Upper lobe of left lung (tissue), 6 donors: Measurements from ENCODE around the gene ZNF835. TPM values are rescaled to one million over a fixed set of nuclear protein-coding genes. Genes with fewer than 3 reads are reported as not detected.
A peak's percentile ranks its signal among the peaks of the same experiment; 100 is the strongest.
"Not testable (repeated sequence)": the region's sequence is repeated elsewhere in the genome, so short reads cannot be mapped to it uniquely, and the experiment has no call there.

Source experiments
- ATAC-seq, 2 donors: fragments of 200-7000 bp; cut with Tn5 transposase; one replicate each; pipeline ENCODE4 v1.9.1; 2022; ENCODE audit warnings: mild to moderate bottlenecking in 2 of 2, moderate library complexity in 2 of 2; ENCODE audit not compliant: low FRiP score in 2 of 2
- DNase-seq, 2 donors: peaks; one replicate each; pipeline ENCODE4 v3.0.0-alpha.2; 2019 to 2020
- H3K27ac ChIP-seq, 4 donors: fragments of 200-600 bp; sonication (generic); one replicate each; pipeline ENCODE4 v1.5.1; 2016 to 2019
- H3K27me3 ChIP-seq, 4 donors: fragments of 200-600 bp; sonication (generic); one replicate each; pipeline ENCODE4 v1.5.1; 2017 to 2019
- H3K36me3 ChIP-seq, 4 donors: fragments of 200-600 bp; sonication (generic); one replicate each; pipeline ENCODE4 v1.5.1; 2016 to 2019
- H3K4me1 ChIP-seq, 4 donors: fragments of 200-600 bp; sonication (generic); one replicate each; pipeline ENCODE4 v1.5.1; 2018 to 2019
- H3K4me3 ChIP-seq, 4 donors: fragments of 200-600 bp; sonication (generic); one replicate each; pipeline ENCODE4 v1.5.1; 2017 to 2019; ENCODE audit warnings: mild to moderate bottlenecking in 2 of 4, moderate library complexity in 1 of 4
- H3K9me3 ChIP-seq, 4 donors: fragments of 200-600 bp; sonication (generic); one replicate each; pipeline ENCODE4 v1.5.1; 2018 to 2019
- CTCF ChIP-seq, 6 experiments: fragments of 450-650 bp in 4 of 6; fragments of 200-600 bp in 2 of 6; sonication (generic) in 2 of 6; IDR thresholded peaks; one replicate each; pipeline ENCODE4 v1.5.1; 2016 to 2019; ENCODE audit warnings: antibody characterized with exemption in 6 of 6
- EP300 ChIP-seq, 4 donors: sonication (generic); formaldehyde crosslinking; IDR thresholded peaks; one replicate each; pipeline ENCODE4 v1.5.1; 2017; ENCODE audit warnings: antibody characterized with exemption in 4 of 4, control low read depth in 2 of 4
- POLR2A ChIP-seq, 4 donors: fragments of 450-650 bp; IDR thresholded peaks; one replicate each; pipeline ENCODE4 v1.5.1; 2016 to 2017; ENCODE audit warnings: antibody characterized with exemption in 4 of 4, mild to moderate bottlenecking in 2 of 4
- POLR2AphosphoS5 ChIP-seq, 2 donors: sonication (generic); formaldehyde crosslinking; IDR thresholded peaks; one replicate each; pipeline ENCODE4 v1.5.1; 2017; ENCODE audit warnings: antibody characterized with exemption in 2 of 2
- WGBS, 2 donors: methylation state at CpG; one replicate each; pipeline ENCODE4 v1.1.5; 2017 to 2018; 5-methylcytosine and 5-hydroxymethylcytosine counted together
- total RNA-seq, 6 donors: library from RNA; depleted of rRNA in 4 of 6; stranded (reverse); fragments of >200 nt in 4 of 6; gene quantifications; one replicate each; pipeline versions ENCODE4 v1.1.0 to v1.2.1, GENCODE V29; 2016 to 2021
- donor health status: DM: no; HTN: no; CAD: no; lungs with moderate emphysema.
- donor health status: DM: no; HTN: yes; CAD: no; lungs with severe emphysema.

The ZNF835 gene
- total RNA-seq, 6 donors from 2014 or later = 0.78 to 4.1 (median 2.7) TPM; not detected in 1

- DNase-seq = no peak
- H3K36me3 ChIP-seq = no peaks in the 10 kb centered on the region
- TF ChIP-seq POLR2AphosphoS5 (IDR thresholded peaks at IDR 0.05) (no peak), POLR2A (IDR thresholded peaks at IDR 0.05) (no peak), EP300 (IDR thresholded peaks at IDR 0.05) (no peak), CTCF (IDR thresholded peaks at IDR 0.05) (no peak)
- 74 to 82% methylated on average over 7 to 8 of the region's 8 CpGs for WGBS, 2 donors
- H3K27ac ChIP-seq = no peak overlapping the region
- H3K4me1 ChIP-seq = no peaks in the 10 kb centered on the region
- H3K27me3 ChIP-seq = no peaks in the 10 kb centered on the region
- no peak for ATAC-seq
- peaks cover 0 to 6% (median 0%) of the 10 kb centered on the region in 4 donors for H3K9me3 ChIP-seq
- H3K4me3 ChIP-seq = no peak overlapping the region
These were observed 6.6 kb upstream of the ZNF835 start for GRCh38 chr19:56678205-56678604.

GRCh38 chr19:56672610-56673009, 1.1 kb upstream of the ZNF835 start:
- H3K4me3 ChIP-seq, H3K9me3 ChIP-seq, H3K36me3 ChIP-seq, H3K27me3 ChIP-seq, DNase-seq, ATAC-seq, H3K27ac ChIP-seq: not testable (repeated sequence)
- peaks cover 12 to 22% (median 18%) of the 10 kb centered on the region in 4 donors for H3K4me1 ChIP-seq
- 90 to 92% methylated on average over 2 of the region's 2 CpGs for WGBS, 2 donors

- peak; percentile 3 to 58 for ATAC-seq
- peak in 1 of 2 donors; percentile 57 for DNase-seq
- Histone ChIP-seq H3K36me3 (no peaks in the 10 kb centered on the region), H3K4me3 (peak overlapping the region; percentile 55 to 97 (median 74)), H3K27me3 (no peaks in the 10 kb centered on the region), H3K27ac (peak overlapping the region in 3 of 4 donors; percentile 6 to 68 (median 53)), H3K9me3 (no peaks in the 10 kb centered on the region), H3K4me1 (peaks cover 12 to 22% (median 18%) of the 10 kb centered on the region in 4 donors)
- WGBS, 2 donors = 20 to 34% methylated on average over 10 to 14 of the region's 35 CpGs
- TF ChIP-seq POLR2A (IDR thresholded peaks at IDR 0.05) (no peak), CTCF (IDR thresholded peaks at IDR 0.05) (no peak), EP300 (IDR thresholded peaks at IDR 0.05) (no peak), POLR2AphosphoS5 (IDR thresholded peaks at IDR 0.05) (no peak)
These were observed 470 bp downstream of the ZNF835 start for GRCh38 chr19:56670961-56671612.

GRCh38 chr19:56670401-56670960, 1.1 kb downstream of the ZNF835 start:
- peak in 1 of 2 donors; percentile 4 for ATAC-seq
- peaks cover 12 to 22% (median 18%) of the 10 kb centered on the region in 4 donors for H3K4me1 ChIP-seq
- H3K4me3 ChIP-seq = peak overlapping the region in 3 of 4 donors; percentile 55 to 77 (median 72)

More at GRCh38 chr19:56670401-56670960, 1.1 kb downstream of the ZNF835 start:
- TF ChIP-seq CTCF (IDR thresholded peaks at IDR 0.05) (no peak), POLR2AphosphoS5 (IDR thresholded peaks at IDR 0.05) (no peak), EP300 (IDR thresholded peaks at IDR 0.05) (no peak), POLR2A (IDR thresholded peaks at IDR 0.05) (no peak)
- Histone ChIP-seq H3K27me3 (no peaks in the 10 kb centered on the region), H3K36me3 (no peaks in the 10 kb centered on the region), H3K9me3 (no peaks in the 10 kb centered on the region), H3K27ac (peak overlapping the region in 1 of 4 donors; percentile 68)
- DNase-seq = no peak
- WGBS, 2 donors = 70 to 93% methylated on average over 9 to 11 of the region's 17 CpGs
